K562 (cell line): ENCODE results near the gene METAP1. TPM values are rescaled to one million over a fixed set of nuclear protein-coding genes. Genes with fewer than 3 reads are reported as not detected.
A peak's percentile ranks its signal among the peaks of the same experiment; 100 is the strongest.

ENCODE experiments used
- CBX2 ChIP-seq: fragments of 200-600 bp; sonication (generic); IDR thresholded peaks from one replicate; pipeline ENCODE4 v1.6.1; 2012; ENCODE audit warnings: mild to moderate bottlenecking, low read length, inconsistent platforms; ENCODE audit not compliant: insufficient read depth, poor library complexity, severe bottlenecking
- E2F8 ChIP-seq: fragments of 450-650 bp; IDR thresholded peaks from 2 replicates; pipeline ENCODE4 v1.7.1; 2018; ENCODE audit warnings: mild to moderate bottlenecking, low read depth; ENCODE audit not compliant: partially characterized antibody
- FOXJ3 ChIP-seq: sonication (generic); formaldehyde crosslinking; IDR thresholded peaks from 2 replicates; pipeline ENCODE4 v1.4.0; 2020; ENCODE audit warnings: mild to moderate bottlenecking, missing genetic modification reagents
- GTF2E2 ChIP-seq: fragments of 200-800 bp; sonication (Bioruptor generic); IDR thresholded peaks from 2 replicates; pipeline ENCODE4 v1.6.1; 2016; ENCODE audit warnings: missing genetic modification characterization, missing compliant biosample characterization
- HNRNPUL1 ChIP-seq: fragments of 200-400 bp; formaldehyde crosslinking; IDR thresholded peaks from 2 replicates; pipeline ENCODE4 v1.6.1; 2017; ENCODE audit warnings: low read length
- IRF9 ChIP-seq: fragments of 450-650 bp; IDR thresholded peaks from 2 replicates; pipeline ENCODE4 v1.6.1; 2016; ENCODE audit warnings: missing biosample characterization, missing genetic modification characterization
- KDM1A ChIP-seq, 2 experiments: fragments of 450-650 bp; IDR thresholded peaks; 2 replicates each; pipeline ENCODE4 v1.6.1; 2016; ENCODE audit warnings: mild to moderate bottlenecking in 2 of 2
- KDM5B ChIP-seq: fragments of 200-600 bp; sonication (generic); IDR thresholded peaks from 2 replicates; pipeline ENCODE4 v1.6.1; 2012; ENCODE audit warnings: low read depth, mild to moderate bottlenecking, moderate library complexity, low read length, control low read depth, inconsistent platforms; ENCODE audit not compliant: insufficient replicate concordance
- MXI1 ChIP-seq: IDR thresholded peaks from 2 replicates; pipeline ENCODE4 v1.6.1; 2011; ENCODE audit warnings: low read depth, mild to moderate bottlenecking, improper control_type of control experiment, low read length
- NFIC ChIP-seq: fragments of 450-650 bp; IDR thresholded peaks from 2 replicates; pipeline ENCODE4 v1.6.1; 2017; ENCODE audit warnings: mild to moderate bottlenecking, inconsistent platforms
- PRDM10 ChIP-seq: fragments of 450-650 bp; IDR thresholded peaks from 2 replicates; pipeline ENCODE4 v1.6.1; 2018; ENCODE audit not compliant: partially characterized antibody
- SMC3 ChIP-seq: conservative IDR thresholded peaks from 2 replicates; pipeline ENCODE4 v1.6.1; 2011; ENCODE audit warnings: low read depth, low read length, improper control_type of control experiment; ENCODE audit not compliant: insufficient read depth
- TEAD1 ChIP-seq, 2 experiments: fragments of 450-650 bp in 1 of 2; sonication (generic) in 1 of 2; formaldehyde crosslinking; IDR thresholded peaks; 2 replicates each; pipeline versions ENCODE4 v1.4.0 to v1.8.0; 2020 to 2022; ENCODE audit warnings: mild to moderate bottlenecking in 2 of 2, missing genetic modification reagents in 1 of 2
- TRIM25 ChIP-seq: fragments of 450-650 bp; IDR thresholded peaks from 2 replicates; pipeline ENCODE4 v1.7.0; 2016; ENCODE audit warnings: borderline replicate concordance
- TRIM28 ChIP-seq: fragments of 450-650 bp; IDR thresholded peaks from 2 replicates; pipeline ENCODE4 v1.6.1; 2017
- ZNF12 ChIP-seq: sonication (generic); formaldehyde crosslinking; IDR thresholded peaks from 2 replicates; pipeline ENCODE4 v1.4.0; 2020; ENCODE audit warnings: mild to moderate bottlenecking, missing genetic modification reagents
- ZNF695 ChIP-seq: fragments of 450-650 bp; formaldehyde crosslinking; IDR thresholded peaks from 2 replicates; pipeline ENCODE4 v1.4.0; 2020; ENCODE audit warnings: mild to moderate bottlenecking, moderate library complexity
- ZNF778 ChIP-seq: fragments of 450-650 bp; formaldehyde crosslinking; IDR thresholded peaks from 2 replicates; pipeline ENCODE4 v1.4.0; 2020; ENCODE audit warnings: mild to moderate bottlenecking, moderate library complexity
- polyA plus RNA-seq, 8 experiments: library from polyadenylated mRNA; depleted of rRNA in 4 of 8; stranded (reverse) in 5 of 8; unstranded in 3 of 8; fragments of >200 nt; fragmentation: Nextera tagmentation in 2 of 8; fragmentation: Illumina TruSeq in 1 of 8; extraction: Ambion mirVana in 2 of 8; extraction: Trizol in 1 of 8; gene quantifications; 2 replicates each; pipeline versions ENCODE4 v1.2.1 to v1.2.3, GENCODE V29; 2011 to 2014; ENCODE audit warnings: inconsistent platforms in 1 of 8, missing spikeins in 1 of 8
- total RNA-seq, 7 experiments: library from RNA; depleted of rRNA in 6 of 7; stranded (reverse); fragments of >200 nt in 6 of 7; fragmentation: Illumina TruSeq in 2 of 7; extraction: Trizol in 2 of 7; gene quantifications; 2 replicates each; pipeline versions ENCODE4 v1.2.1 to v1.2.3, GENCODE V29; 2011 to 2021; ENCODE audit warnings: low replicate concordance in 1 of 7

METAP1 gene
- total and polyA plus RNA-seq, 9 of the 15 experiments (the other 6 are each of a cell fraction or from before 2014, with no cell fraction given) = 31.4 to 77.6 (median 59.5) TPM

- TF ChIP-seq ZNF778 (CRISPR knock-in tag) (no peak), SMC3 (no peak), TEAD1 (CRISPR knock-in tag; IDR thresholded peaks at IDR 0.05) (0 out of 4 replicates have a peak, but pooled peaks of 1 of the 2 experiments have one; percentile 1), GTF2E2 (tag) (peak; percentile 83), TRIM25 (no peak), HNRNPUL1 (no peak), IRF9 (tag) (no peak), ZNF695 (CRISPR knock-in tag) (no peak), ZNF12 (0 out of 2 replicates have a peak, but pooled peaks have one; percentile 52), TRIM28 (no peak), PRDM10 (no peak), KDM1A (IDR thresholded peaks at IDR 0.05) (no peak), CBX2 (no peak), MXI1 (0 out of 2 replicates have a peak, but pooled peaks have one; percentile 18), NFIC (peak; percentile 34; the same call in 1 of the 2 replicates), E2F8 (no peak), FOXJ3 (no peak), KDM5B (peak; percentile 89)
Observed at GRCh38 chr4:99088481-99089365, 93.2 kb downstream of the METAP1 start, which contains the start of gene ADH5 (continued).
